NOMO-1 treated with DMSO at 0.1 percent for 48 hours (cell line): Measurements from ENCODE around the gene PLCB3.
A peak's percentile ranks its signal among the peaks of the same experiment; 100 is the strongest.

ENCODE experiments used
- DNase-seq: peaks from one replicate; lab custom pipeline; 2025; ENCODE audit not compliant: unreplicated experiment; lab: John Stamatoyannopoulos, UW

The PLCB3 gene

DNA sequence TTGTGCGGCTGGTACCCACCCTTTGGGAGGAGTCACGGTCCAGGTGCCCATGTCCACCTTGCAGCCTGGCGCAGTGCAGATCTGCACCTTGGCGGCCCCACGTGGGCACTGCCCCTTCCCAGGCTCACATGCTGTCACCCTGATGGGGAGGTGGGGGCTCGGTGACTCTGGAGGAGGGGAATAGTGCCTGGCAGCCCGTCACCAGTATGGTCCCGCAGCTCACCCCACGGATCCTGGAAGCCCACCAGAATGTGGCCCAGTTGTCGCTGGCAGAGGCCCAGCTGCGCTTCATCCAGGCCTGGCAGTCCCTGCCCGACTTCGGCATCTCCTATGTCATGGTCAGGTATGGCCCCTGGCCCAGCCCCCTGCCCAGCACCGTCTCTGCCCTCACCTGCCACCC lies 30.5 kb upstream of the PLCB3 start:
- no peak for DNase-seq

GRCh38 chr11:64222651-64223000 lies 28.7 kb upstream of the PLCB3 start:
- DNase-seq = no peak

DNA sequence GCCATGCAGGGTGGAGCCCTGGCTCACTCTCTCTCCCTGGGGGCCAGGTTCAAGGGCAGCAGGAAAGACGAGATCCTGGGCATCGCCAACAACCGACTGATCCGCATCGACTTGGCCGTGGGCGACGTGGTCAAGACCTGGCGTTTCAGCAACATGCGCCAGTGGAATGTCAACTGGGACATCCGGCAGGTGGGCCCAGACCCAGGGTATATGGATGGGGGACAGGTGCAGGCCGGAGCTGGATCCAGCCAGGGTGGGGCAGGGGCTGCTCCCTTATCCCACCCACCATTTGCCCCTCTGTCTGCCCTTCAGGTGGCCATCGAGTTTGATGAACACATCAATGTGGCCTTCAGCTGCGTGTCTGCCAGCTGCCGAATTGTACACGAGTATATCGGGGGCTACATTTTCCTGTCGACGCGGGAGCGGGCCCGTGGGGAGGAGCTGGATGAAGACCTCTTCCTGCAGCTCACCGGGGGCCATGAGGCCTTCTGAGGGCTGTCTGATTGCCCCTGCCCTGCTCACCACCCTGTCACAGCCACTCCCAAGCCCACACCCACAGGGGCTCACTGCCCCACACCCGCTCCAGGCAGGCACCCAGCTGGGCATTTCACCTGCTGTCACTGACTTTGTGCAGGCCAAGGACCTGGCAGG lies 28.2 kb upstream of the PLCB3 start:
- DNase-seq = no peak

DNA sequence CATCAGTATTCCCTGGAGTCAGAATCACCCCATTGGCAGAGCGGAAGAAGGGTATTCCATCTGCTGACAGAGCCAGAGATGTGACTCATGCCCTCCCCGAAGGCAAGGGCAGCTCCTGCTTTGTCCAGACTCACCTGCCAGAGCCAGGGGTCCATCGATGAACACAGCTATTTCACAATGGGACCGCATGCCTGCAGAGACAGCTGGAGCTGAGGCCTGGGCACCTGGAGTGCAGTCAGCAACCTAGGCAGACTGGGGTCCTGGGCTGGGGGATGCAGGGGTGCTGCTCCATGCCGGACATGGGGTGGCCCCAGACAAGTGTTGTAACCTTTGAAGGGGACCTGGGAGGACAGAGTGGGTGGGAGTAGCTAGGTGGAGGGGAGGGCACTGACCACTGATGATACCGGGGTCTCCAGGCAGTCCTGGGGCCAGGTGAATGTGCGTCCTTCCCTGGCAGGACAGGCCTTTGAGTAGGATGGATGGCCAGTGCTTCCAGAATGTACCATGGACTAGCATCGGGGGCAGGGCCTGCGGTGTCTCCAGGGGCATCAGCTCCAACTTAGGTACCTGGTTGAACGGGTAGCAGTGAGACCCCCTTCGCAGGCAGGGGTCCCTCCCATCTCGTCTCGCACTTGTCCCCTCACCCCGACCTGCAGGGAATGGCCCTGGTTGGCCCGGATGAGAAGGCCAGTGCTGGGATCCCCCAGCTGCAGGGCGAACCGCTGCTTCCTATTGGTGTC lies 27.0 kb upstream of the PLCB3 start:
- no peak for DNase-seq

GRCh38 chr11:64224891-64225607 lies 26.3 kb upstream of the PLCB3 start:
- DNase-seq = no peak

GRCh38 chr11:64225608-64226506 lies 25.5 kb upstream of the PLCB3 start, which contains the start of the genes NUDT22 and TRPT1:
TSS of gene NUDT22 (plus strand) at chr11:64226274. CDS start at chr11:64226653, 379 bp downstream.
TSS of gene TRPT1 (minus strand) at chr11:64226186. CDS start at chr11:64225860, 326 bp downstream.
- DNase-seq = peak; percentile 80

DNA sequence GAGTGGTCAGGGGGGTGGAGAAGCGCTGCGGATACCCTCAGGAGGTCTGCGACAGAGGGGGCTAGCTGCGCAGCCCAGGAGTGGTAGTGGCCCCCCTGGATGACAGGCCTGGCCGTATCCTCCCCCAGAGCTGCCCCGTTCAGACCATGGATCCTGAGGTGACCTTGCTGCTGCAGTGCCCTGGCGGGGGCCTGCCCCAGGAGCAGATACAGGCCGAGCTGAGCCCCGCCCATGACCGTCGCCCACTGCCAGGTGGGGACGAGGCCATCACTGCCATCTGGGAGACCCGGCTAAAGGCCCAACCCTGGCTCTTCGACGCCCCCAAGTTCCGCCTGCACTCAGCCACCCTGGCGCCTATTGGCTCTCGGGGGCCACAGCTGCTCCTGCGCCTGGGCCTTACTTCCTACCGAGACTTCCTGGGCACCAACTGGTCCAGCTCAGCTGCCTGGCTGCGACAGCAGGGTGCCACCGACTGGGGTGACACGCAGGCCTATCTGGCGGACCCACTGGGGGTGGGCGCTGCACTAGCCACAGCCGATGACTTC lies 24.8 kb upstream of the PLCB3 start:
- DNase-seq = peak; percentile 48

DNA sequence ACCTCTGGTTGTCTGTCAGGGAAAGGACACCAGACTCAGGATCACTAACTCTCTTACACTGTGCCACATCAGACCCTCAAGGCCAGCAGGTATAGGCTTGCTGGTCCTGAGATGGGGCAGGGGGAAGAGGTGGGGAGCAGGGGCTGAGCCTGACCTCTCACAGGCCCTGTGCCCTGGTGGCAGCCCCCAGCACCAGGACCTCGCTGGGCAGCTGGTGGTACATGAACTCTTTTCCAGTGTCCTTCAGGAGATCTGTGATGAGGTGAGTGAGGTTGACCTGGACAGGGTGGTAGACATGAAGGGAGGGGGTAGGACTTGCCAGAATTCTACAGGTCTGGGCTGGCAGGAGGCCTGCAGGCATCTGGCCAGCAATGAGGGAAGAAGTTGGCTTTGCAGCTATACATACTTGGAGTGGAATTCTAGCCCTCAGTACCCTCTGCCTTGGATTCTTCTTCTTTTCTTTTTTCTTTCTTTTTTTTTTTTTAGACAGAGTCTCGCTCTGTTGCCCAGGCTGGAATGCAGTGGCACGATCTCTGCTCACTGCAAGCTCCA lies 23.8 kb upstream of the PLCB3 start:
- no peak for DNase-seq

GRCh38 chr11:64229090-64229743 lies 22.1 kb upstream of the PLCB3 start:
- no peak for DNase-seq

- DNase-seq = no peak
These were observed 21.6 kb upstream of the PLCB3 start for GRCh38 chr11:64229744-64230170.

- DNase-seq = peak; percentile 90
These were observed 21.0 kb upstream of the PLCB3 start, which contains the start of gene DNAJC4 for GRCh38 chr11:64230171-64230984. TSS of gene DNAJC4 (plus strand) at chr11:64230548. CDS start at chr11:64230855, 307 bp downstream.

GRCh38 chr11:64230985-64231365 lies 20.4 kb upstream of the PLCB3 start:
- peak; percentile 54 for DNase-seq

DNA sequence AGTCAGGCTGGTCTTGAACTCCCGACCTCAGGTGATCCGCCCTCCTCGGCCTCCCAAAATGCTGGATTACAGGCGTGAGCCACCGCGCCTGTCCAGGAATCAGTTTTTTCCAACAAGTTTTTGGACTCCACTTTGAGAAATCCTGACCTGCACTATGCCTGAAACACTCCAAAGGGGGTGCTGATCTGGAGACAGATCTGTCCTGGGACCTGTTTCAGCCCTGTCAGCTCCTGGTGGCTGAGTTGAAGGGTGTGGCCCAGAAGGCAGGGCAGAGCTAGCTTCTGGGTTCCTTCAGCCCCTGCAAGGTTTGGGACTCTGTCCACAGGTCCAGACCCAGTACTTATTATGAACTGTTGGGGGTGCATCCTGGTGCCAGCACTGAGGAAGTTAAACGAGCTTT lies 19.8 kb upstream of the PLCB3 start:
- DNase-seq = no peak

DNA sequence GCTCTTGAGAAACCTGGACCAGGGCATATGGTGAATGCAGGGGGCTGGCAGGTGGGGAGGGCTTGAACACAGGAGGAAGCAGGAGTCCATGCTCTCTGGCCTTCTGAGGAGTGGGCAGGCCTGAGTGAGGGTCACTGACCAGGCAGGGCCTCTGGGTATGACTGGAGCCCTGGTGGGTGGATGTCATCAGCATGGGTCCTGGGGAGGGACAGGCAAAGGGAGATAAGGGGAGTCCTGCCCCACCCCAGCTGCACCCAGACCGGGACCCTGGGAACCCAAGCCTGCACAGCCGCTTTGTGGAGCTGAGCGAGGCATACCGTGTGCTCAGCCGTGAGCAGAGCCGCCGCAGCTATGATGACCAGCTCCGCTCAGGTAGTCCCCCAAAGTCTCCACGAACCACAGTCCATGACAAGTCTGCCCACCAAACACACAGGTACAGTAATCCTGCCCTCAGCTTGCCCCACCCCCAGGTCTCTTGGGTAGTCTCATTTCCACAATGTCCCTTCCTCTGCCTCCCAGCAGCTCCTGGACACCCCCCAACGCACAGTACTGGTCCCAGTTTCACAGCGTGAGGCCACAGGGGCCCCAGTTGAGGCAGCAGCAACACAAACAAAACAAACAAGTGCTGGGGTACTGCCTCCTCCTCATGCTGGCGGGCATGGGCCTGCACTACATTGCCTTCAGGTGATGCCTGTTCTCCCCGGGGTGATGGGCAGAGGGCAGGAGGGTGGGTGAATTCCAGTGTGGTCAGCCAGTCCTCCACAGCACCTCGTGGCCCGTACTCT lies 19.0 kb upstream of the PLCB3 start:
- no peak for DNase-seq

DNA sequence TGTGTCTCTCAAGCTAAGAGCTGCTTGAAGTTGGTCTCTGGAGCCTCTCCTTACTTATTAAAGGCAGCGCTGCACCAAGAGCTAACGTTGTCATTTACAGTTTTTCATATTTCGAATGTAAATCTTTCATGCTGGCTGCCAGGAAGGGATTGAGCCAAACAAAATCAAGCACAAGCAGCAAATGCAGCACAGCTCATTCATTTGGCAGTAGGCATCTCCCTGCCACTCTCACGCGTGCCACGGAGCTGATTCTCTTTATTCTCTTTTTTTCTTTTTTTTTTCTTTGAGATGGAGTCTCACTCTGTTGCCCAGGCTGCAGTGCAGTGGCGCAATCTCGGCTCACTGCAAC lies 18.4 kb upstream of the PLCB3 start:
- no peak for DNase-seq

GRCh38 chr11:64233913-64234586 lies 17.3 kb upstream of the PLCB3 start, which contains the start of gene VEGFB:
TSS of gene VEGFB (plus strand) at chr11:64234584. CDS start at chr11:64234834, 250 bp downstream.
- no peak for DNase-seq

DNA sequence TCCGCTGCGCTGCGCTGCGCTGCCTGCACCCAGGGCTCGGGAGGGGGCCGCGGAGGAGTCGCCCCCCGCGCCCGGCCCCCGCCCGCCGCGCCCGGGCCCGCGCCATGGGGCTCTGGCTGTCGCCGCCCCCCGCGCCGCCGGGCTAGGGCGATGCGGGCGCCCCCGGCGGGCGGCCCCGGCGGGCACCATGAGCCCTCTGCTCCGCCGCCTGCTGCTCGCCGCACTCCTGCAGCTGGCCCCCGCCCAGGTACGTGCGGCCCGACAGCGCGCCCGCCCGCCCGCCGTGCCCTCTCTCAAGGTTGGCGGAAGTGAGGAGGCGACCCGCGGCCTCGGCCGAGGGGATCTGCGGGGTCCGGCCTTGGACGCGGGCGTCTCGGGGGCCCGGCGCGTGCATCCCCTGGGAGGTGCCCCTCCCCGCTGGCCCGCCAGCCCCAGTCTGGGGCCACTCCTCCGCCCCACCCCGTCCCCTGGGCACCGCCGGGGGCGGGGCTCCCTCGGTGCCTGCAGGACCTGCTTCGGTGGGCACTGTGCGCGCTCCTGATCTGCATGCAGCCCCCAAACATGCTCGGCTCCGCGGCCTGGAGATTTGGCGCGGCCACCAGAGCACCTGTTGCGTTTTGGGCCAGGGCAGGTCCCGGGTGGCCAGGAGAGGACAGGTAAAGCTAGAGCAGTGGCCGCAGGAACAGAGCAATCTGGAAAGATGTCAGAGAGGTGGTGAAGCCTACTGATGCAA lies 16.5 kb upstream of the PLCB3 start:
- DNase-seq = no peak
